Activated naive CD4-positive, alpha-beta T cell treated with anti-CD3 and anti-CD28 coated beads, Interleukin-2, amount 10 ng/mL, durations not matched to agents 7 days and 5 days (primary cell): ENCODE results near the gene CCDC183.
A peak's percentile ranks its signal among the peaks of the same experiment; 100 is the strongest.
"Not testable (repeated sequence)": the region's sequence is repeated elsewhere in the genome, so short reads cannot be mapped to it uniquely, and the experiment has no call there.

Experiments used
- CTCF ChIA-PET: fragments of 350-600 bp; sonication (Branson Sonifier 250); formaldehyde crosslinking; loops from one replicate; lab custom pipeline; 2021; ENCODE audit warnings: antibody characterized with exemption; lab: Charles Lee
- DNase-seq: peaks from one replicate; pipeline ENCODE4 v3.0.0-alpha.2; 2020
- H3K27ac Mint-ChIP-seq: one replicate; pipeline ENCODE4 v1.8.0; 2021; ENCODE audit warnings: mild to moderate bottlenecking, moderate library complexity, mixed read lengths
- H3K27me3 Mint-ChIP-seq: one replicate; pipeline ENCODE4 v1.8.0; 2021; ENCODE audit warnings: mild to moderate bottlenecking, mixed read lengths
- H3K36me3 Mint-ChIP-seq: one replicate; pipeline ENCODE4 v1.8.0; 2021; ENCODE audit warnings: mixed read lengths
- H3K4me1 Mint-ChIP-seq: one replicate; pipeline ENCODE4 v1.8.0; 2021; ENCODE audit warnings: mixed read lengths
- H3K4me3 Mint-ChIP-seq: one replicate; pipeline ENCODE4 v1.8.0; 2021; ENCODE audit warnings: mild to moderate bottlenecking, moderate library complexity, mixed read lengths
- H3K9me3 Mint-ChIP-seq: one replicate; pipeline ENCODE4 v1.8.0; 2021; ENCODE audit warnings: mixed read lengths

Gene CCDC183

DNA sequence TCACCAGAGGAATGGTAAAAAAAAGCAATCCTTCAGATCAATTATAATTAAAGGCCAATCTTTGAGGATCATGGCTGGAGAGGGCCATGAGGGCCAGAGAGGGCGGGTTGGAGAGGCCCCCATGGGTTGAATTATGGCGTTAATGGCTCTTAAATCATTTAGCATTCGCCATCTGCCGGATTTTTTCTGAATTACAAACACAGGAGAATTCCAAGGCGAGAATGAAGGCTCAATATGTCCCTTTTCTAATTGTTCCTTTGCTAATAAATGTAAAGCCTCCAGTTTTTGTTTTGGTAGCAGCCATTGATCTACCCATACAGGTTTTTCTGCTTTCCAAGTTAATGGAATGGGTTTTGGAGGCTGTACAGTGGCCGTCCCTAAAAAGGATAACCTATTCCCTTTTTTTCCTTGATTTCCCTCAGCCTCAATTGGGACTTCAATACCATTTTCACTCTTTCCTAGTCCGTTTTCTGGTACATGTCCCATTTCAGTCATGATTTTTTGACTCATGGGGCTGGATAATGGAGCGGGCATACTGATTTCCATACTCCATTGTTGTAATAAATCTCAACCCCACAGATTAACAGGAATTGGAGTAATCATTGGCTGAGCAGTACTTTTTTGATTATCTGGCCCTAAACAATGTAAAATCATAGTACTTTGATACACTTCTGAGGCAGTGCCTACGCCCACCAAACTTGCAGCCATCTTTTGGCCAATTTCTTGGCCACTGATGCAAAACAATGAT, 11.7 kb upstream of the CCDC183 start:
- no peak for DNase-seq
- Mint-ChIP-seq H3K27me3 (peaks cover 27% of the 10 kb centered on the region), H3K4me3 (no peak overlapping the region), H3K36me3 (no peaks in the 10 kb centered on the region), H3K9me3 (no peaks in the 10 kb centered on the region), H3K4me1 (peaks cover 17% of the 10 kb centered on the region), H3K27ac (no peak overlapping the region)
- CTCF ChIA-PET: interaction anchor here (1.1 kb wide), 1 partner anchor 16 kb away, joined by 3 read pairs; no protein-coding TSS in a partner anchor

DNA sequence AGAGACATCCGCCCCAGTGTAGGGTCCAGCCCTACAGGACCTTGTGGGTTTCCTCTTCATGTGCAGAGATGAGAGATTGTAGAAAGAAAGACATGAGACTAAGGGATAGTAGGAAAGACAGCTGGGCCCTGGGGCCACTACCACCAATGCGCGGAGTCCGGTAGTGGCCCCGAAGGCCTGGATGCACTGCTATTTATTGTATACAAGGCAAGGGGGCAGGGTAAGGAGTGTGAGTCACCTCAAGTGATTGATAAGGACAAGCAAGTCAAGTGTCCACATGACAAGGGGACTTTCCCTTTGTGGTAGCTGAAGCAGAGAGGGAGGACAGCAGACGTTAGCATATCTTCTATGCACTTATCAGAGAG, 11.2 kb upstream of the CCDC183 start:
- Mint-ChIP-seq H3K36me3 (no peaks in the 10 kb centered on the region), H3K4me1 (peaks cover 18% of the 10 kb centered on the region), H3K9me3 (no peaks in the 10 kb centered on the region), H3K27ac (no peak overlapping the region), H3K4me3 (no peak overlapping the region), H3K27me3 (peaks cover 21% of the 10 kb centered on the region)
- DNase-seq: no peak
- CTCF ChIA-PET: interaction anchor here (1.3 kb wide), 1 partner anchor 35 kb away, joined by 3 read pairs; no protein-coding TSS in a partner anchor

DNA sequence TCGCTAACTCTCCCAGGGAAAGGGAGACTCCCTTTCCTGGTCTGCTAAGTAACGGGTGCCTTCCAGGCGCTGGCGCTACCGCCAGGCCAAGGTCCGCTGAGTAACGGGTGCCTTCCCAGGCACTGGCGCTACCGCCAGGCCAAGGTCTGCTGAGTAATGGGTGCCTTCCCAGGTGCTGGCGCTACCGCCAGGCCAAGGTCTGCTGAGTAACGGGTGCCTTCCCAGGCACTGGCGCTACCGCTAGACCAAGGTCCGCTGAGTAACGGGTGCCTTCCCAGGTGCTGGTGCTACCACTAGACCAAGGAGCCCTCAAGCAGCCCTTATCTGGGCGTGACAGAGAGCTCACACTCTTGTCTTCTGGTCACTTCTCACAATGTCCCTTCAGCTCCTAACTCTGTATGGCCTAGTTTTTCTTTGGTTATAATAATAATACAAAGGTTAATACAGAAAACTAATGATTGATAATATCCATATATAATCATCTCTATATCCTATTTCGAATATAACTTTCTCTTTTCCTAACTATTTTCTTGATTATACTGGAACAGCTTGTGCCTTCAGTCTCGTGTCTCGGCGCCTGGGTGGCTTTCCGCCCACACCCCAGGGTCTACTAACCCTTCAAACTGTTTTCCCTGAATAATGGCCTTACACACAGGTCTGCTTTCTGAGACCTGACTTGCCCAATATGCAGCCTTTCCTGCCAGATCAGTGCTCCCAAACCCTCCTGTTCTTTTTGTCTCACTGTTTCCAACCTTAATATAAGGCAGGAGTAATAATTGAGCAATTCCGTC, 10.4 kb upstream of the CCDC183 start:
- H3K27ac Mint-ChIP-seq, DNase-seq, H3K9me3 Mint-ChIP-seq, H3K4me3 Mint-ChIP-seq, H3K36me3 Mint-ChIP-seq: not testable (repeated sequence)
- H3K4me1 Mint-ChIP-seq: peaks cover 25% of the 10 kb centered on the region
- H3K27me3 Mint-ChIP-seq: peaks cover 16% of the 10 kb centered on the region
- CTCF ChIA-PET: interaction anchor here (1.0 to 4.1 kb wide), 4 partner anchors 8 to 249 kb away, joined by 3 to 28 read pairs (median 14); no protein-coding TSS in a partner anchor

- Mint-ChIP-seq H3K27me3 (peaks cover 10% of the 10 kb centered on the region), H3K4me1 (peaks cover 29% of the 10 kb centered on the region), H3K4me3 (no peak overlapping the region), H3K36me3 (no peaks in the 10 kb centered on the region), H3K27ac (no peak overlapping the region), H3K9me3 (no peaks in the 10 kb centered on the region)
- CTCF ChIA-PET: interaction anchor here (0.9 to 4.1 kb wide), 8 partner anchors 9 to 281 kb away, joined by 3 to 28 read pairs (median 4); no protein-coding TSS in a partner anchor
- no peak for DNase-seq
Measured at GRCh38 chr9:136786451-136786850, 9.7 kb upstream of the CCDC183 start.

DNA sequence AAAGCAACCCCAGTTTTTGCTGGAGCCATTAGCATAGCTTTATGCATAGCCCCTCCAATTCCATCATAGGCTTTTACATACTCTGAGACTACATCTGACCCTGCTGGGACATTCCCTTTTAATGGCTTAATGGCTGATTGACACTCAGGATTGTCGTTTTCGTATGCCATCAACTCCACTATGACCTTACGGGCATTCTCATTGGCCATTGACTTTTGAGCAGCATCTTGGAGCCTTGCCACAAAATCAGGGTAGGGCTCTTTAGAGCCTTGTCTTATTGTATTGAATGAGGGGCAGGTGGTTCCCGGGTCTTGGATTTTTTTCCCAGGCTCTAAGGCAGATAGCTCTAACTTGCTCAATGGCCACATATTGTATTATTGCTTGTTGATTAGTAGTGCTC, 9.2 kb upstream of the CCDC183 start:
- H3K27ac Mint-ChIP-seq, H3K4me3 Mint-ChIP-seq, H3K9me3 Mint-ChIP-seq, DNase-seq, H3K36me3 Mint-ChIP-seq, H3K27me3 Mint-ChIP-seq: not testable (repeated sequence)
- peaks cover 32% of the 10 kb centered on the region for H3K4me1 Mint-ChIP-seq
- CTCF ChIA-PET: interaction anchor here (0.9 to 4.1 kb wide), 8 partner anchors 9 to 280 kb away, joined by 3 to 28 read pairs (median 4); no protein-coding TSS in a partner anchor

DNA sequence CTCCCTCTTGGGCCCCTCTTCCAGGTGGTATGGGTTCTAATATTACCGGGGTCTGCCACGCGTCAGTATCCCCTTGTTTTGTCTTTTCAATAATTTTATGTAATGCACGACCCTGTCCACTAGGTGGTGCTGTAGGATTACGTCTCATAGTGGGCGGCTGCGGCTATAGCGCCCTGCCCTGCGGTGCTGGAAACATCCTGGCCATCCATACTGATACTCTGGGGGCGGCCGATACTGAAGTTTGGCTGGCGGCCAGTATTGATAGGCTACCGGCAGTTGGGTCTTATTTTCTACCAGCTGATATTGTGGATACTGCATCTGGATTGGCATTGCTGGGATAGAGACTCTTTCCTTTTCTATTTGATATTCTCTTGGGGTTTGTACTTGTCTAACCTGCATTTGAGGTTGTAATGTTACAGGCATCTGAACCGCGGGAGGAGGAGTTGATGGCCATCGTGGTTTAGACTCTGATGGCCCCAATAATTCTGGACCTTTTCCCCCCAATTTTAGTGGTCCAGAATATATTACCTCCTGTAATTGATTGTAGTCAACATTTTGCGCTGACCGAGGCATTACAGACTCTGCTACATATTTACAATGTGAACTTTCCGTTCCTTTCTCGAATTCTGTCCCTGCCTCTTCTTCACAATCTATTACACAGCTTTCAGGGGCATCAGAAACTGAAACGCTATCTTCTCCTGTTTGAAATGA, 8.3 kb upstream of the CCDC183 start:
- Mint-ChIP-seq H3K36me3 (no peaks in the 10 kb centered on the region), H3K9me3 (no peaks in the 10 kb centered on the region), H3K27ac (no peak overlapping the region), H3K4me1 (peaks cover 38% of the 10 kb centered on the region), H3K27me3 (peaks cover 9% of the 10 kb centered on the region), H3K4me3 (no peak overlapping the region)
- peak; percentile 79 for DNase-seq
- CTCF ChIA-PET: interaction anchor here (0.9 to 4.1 kb wide), 10 partner anchors 10 to 279 kb away, joined by 3 to 28 read pairs (median 4); partner anchors contain the start of gene LCN15

DNA sequence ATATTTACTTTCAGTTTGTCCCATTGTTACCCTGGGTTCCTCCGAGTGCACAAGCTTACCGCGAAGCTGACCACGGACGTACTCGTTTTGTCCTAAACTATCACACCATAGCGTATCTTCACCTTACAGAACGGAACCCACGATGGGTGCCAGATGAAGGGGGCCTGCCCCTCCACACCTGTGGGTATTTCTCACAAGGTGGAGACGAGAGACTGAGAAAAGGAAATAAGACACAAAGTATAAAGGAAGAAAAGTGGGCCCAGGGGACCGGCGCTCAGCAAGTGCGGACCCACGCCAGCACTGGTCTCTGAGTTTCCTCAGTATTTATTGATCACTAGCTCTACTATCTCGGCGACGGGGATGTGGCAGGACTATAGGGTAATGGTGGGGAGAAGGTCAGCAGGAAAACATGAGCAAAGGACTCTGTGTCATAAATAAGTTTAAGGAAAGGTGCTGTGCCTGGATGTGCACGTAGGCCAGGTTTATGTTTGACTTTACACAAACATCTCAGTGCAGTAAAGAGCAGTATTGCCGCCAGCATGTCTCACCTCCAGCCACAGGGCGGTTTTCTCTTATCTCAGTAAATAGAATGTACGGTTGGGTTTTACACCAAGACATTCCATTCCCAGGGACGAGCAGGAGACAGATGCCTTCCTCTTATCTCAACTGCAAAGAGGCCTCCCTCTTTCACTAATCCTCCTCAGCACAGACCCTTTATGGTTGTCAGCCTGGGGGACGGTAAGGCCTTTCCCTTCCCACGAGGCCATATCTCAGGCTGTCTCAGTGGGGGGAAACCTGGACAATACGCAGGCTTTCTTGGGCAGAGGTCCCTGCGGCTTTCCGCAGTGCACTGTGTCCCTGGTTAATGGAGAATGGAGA, 7.3 kb upstream of the CCDC183 start:
- H3K27ac Mint-ChIP-seq, H3K9me3 Mint-ChIP-seq: not testable (repeated sequence)

DNA sequence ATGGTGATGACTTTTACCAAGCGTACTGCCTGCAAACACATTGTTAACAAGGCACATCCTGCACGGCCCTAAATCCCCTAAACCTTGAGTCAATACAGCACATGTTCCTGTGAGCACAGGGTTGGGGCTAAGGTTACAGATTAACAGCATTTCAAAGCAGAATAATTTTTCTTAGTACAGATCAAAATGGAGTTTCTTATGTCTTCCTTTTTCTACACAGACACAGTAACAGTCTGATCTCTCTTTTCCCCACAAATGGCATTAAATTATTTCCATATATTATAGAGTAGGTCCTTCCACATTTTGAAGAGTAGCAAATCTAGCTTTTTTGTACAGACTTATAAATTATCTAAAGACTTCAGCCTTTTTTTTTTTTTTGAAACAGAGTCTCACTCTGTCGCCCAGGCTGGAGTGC, 6.6 kb upstream of the CCDC183 start:
- Mint-ChIP-seq H3K4me1 (peaks cover 41% of the 10 kb centered on the region), H3K27me3 (peaks cover 9% of the 10 kb centered on the region), H3K27ac (no peak overlapping the region), H3K36me3 (no peaks in the 10 kb centered on the region), H3K4me3 (no peak overlapping the region), H3K9me3 (no peaks in the 10 kb centered on the region)
- CTCF ChIA-PET: interaction anchor here (2.1 kb wide), 1 partner anchor 246 kb away, joined by 9 read pairs; no protein-coding TSS in a partner anchor
- no peak for DNase-seq

More for the DNA sequence above, 7.3 kb upstream of the CCDC183 start:
- H3K4me1 Mint-ChIP-seq: peaks cover 41% of the 10 kb centered on the region
- not testable (repeated sequence) for H3K4me3 Mint-ChIP-seq, DNase-seq, H3K36me3 Mint-ChIP-seq, H3K27me3 Mint-ChIP-seq
- CTCF ChIA-PET: interaction anchor here (1.2 to 4.1 kb wide), 8 partner anchors 11 to 278 kb away, joined by 3 to 28 read pairs (median 8); partner anchors contain the start of gene LCN15

DNA sequence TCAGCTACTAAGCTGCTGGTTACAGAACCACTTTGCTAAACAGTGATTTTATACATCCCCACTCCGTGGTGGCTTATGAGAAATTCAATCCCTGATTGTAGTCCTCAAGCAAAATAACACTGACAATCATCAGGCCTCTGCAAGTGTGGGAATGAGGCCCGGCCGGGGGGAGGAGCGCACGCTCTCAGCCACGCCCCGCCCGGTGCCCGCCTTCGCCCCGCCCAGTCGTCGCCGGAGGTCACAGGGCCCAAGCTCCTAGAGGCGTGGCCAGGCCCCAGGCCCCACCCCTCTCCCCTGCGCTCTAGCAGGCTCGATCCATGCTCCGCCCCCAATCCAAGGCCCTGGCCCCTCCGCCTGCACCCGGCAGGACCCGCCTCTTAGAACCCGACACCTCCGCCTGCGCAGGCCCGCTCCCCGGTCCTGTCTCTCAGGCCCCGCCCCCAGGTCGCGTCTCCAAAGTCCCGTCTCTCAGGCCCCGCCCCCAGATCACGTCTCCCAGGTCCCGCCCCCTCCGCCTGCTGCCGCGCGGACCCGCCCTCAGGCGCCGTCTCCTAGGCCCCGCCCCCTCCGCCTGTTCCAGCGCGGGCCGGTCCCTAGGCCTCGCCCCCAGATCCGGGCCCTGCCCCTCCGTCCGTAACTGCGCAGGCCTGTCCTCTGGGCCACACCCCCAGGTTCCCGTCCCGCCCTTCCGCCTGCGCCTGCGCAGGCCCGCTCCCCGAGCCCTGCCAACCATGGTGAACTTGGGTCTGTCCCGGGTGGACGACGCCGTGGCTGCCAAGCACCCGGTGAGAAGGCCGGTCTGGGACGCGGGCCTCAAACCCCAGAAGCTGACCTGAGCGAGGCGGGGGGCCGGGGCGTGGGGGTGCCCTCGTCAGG, 5.3 kb upstream of the CCDC183 start, which contains the start of gene TMEM141:
TMEM141 (plus strand) TSS at position 705 of the 876 bp plus-strand sequence; CDS start at position 732, 27 bp downstream.
- H3K27me3 Mint-ChIP-seq: peaks cover 20% of the 10 kb centered on the region

DNA sequence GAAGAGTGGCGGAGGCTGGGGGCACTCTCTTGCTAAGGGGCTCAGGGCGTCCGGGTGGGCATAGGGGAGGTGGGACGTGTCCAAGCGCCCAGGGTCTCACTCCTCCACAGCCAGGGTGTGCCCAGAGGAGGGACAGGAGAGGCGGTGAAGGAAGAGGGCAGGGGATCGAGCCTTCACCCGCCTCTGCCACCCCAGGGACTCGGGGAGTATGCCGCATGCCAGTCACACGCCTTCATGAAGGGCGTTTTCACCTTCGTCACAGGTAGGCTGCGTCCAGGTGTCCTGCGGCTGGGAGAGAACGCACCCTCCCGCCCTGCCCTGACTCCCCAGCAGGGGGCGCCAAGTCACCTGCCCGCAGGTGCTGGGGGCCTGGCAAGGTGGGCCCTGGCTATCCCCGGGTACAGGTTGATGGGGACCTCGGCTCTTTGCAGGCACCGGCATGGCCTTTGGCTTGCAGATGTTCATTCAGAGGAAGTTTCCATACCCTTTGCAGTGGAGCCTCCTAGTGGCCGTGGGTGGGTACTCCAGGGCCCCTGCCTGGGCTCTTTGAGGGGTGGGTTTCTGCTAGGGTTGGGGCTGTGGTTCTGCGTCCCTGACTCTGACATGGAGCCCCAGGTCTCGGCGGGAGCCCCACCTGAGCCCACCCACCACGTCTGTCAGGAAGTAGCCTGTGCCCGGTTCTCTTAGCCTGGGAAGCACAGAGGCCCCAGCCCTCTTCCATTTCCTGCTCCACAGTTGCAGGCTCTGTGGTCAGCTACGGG, 4.4 kb upstream of the CCDC183 start:
- Mint-ChIP-seq H3K27ac (peak overlapping the region; percentile 95), H3K4me3 (peak overlapping the region; percentile 82), H3K9me3 (no peaks in the 10 kb centered on the region), H3K27me3 (peaks cover 28% of the 10 kb centered on the region), H3K36me3 (no peaks in the 10 kb centered on the region), H3K4me1 (peaks cover 41% of the 10 kb centered on the region)
- DNase-seq: peak; percentile 79
- CTCF ChIA-PET: interaction anchor here (0.8 to 3.3 kb wide), 10 partner anchors 9 to 244 kb away, joined by 3 to 29 read pairs (median 4); partner anchors contain the start of gene RABL6

More for the DNA sequence above, 5.3 kb upstream of the CCDC183 start, which contains the start of gene TMEM141:
- peak; percentile 100 for DNase-seq
- H3K4me3 Mint-ChIP-seq: peak within 1 kb of the TSS; percentile 82
- no peaks in the 10 kb centered on the region for H3K36me3 Mint-ChIP-seq
- H3K4me1 Mint-ChIP-seq: peaks cover 41% of the 10 kb centered on the region
- CTCF ChIA-PET: interaction anchor here (1.2 to 2.1 kb wide), 2 partner anchors 245 to 256 kb away, joined by 3 to 9 read pairs; no protein-coding TSS in a partner anchor
- peak within 1 kb of the TSS; percentile 95 for H3K27ac Mint-ChIP-seq
- H3K9me3 Mint-ChIP-seq: no peaks in the 10 kb centered on the region

GRCh38 chr9:136792321-136793085, 3.6 kb upstream of the CCDC183 start:
- Mint-ChIP-seq H3K27me3 (peaks cover 36% of the 10 kb centered on the region), H3K4me3 (peak overlapping the region; percentile 82), H3K4me1 (peaks cover 41% of the 10 kb centered on the region), H3K36me3 (no peaks in the 10 kb centered on the region), H3K9me3 (no peaks in the 10 kb centered on the region), H3K27ac (peak overlapping the region; percentile 95)
- CTCF ChIA-PET: interaction anchor here (0.8 to 3.3 kb wide), 11 partner anchors 9 to 243 kb away, joined by 3 to 29 read pairs (median 3); partner anchors contain the start of genes PAXX and RABL6
- DNase-seq: no peak
